ENCODE measurements around the gene NCAM1.

DNA sequence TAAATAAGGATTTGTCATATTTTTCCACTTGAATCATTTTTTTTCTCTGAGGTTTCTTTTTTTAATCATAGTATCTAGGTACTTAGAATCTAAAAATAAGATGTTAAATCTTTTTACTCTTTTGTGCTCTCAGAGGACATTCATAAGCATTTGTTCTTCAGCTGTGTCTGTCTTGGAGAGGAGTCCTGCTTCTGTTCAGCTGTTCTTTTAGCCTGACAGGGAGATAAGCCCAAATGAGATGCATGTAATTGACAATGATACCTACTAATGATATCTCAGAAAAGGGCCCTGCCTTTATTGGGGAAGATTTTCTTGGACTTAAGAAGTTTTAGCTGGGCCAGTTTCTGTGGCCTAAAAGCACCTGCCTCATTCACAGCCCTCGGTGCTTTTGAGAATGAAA is 156.9 kb downstream of the NCAM1 start:
- no peak for TF ChIP-seq CTCF (conservative IDR thresholded peaks at IDR 0.05; ENCODE audit: low read depth, low read length)
- TF ChIP-seq EZH2 (IDR thresholded peaks at IDR 0.05; ENCODE audit: low read length, unreplicated experiment) = no peak

All from PC-3 (cell line).